ENCODE results near the gene CD109. TPM values are rescaled to one million over a fixed set of nuclear protein-coding genes. Genes with fewer than 3 reads are reported as not detected.

CD109 gene
- total RNA-seq, result 10 to 100 TPM; 12.2 to 12.4 TPM

DNA sequence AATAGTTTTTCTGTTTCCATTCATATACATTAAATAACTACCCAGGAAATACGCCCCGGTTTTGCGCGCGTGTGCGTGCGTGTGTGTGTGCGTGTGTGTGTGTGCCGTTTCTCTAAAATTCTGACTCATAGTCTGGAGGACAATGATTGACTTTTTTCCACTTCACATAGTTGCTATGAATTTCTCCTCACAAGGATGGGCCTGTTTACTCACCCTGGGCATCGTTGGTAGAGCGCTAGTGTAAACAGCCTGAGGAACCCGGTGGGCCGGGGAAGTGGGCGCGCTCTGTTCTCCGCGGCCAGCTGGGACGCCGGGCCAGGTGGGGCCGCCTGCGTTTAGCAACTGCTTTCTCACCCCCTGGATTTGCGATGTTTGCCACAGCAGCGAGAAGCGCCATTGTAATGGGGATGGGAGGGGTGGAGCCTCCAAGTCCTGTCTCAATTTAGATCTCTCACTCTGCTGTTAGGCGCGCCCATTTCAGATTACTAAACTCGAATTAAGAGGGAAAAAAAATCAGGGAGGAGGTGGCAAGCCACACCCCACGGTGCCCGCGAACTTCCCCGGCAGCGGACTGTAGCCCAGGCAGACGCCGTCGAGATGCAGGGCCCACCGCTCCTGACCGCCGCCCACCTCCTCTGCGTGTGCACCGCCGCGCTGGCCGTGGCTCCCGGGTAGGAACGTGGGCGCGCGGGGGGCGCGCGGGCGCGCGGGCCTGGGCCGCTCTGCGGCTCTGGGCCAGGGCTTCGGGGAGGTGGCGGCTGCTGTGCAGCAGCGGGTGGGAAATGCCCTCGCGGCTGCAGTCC lies at the start of gene CD109:
Gene CD109, plus strand, starts transcription at position 585 of the 803 bp plus-strand sequence. Its CDS starts 13 bp downstream, at position 598.
- DNase-seq, result peak; percentile 80
- peaks cover 4% of the 10 kb centered on the region for H3K9me3 Mint-ChIP-seq
- H3K27me3 Mint-ChIP-seq, result peaks cover 41% of the 10 kb centered on the region
- H3K36me3 Mint-ChIP-seq, result peaks cover 26% of the 10 kb centered on the region
- peak within 1 kb of the TSS; percentile 84 for H3K4me3 Mint-ChIP-seq
- H3K27ac Mint-ChIP-seq, result peak within 1 kb of the TSS; percentile 91
- peaks cover 35% of the 10 kb centered on the region for H3K4me1 Mint-ChIP-seq

DNA sequence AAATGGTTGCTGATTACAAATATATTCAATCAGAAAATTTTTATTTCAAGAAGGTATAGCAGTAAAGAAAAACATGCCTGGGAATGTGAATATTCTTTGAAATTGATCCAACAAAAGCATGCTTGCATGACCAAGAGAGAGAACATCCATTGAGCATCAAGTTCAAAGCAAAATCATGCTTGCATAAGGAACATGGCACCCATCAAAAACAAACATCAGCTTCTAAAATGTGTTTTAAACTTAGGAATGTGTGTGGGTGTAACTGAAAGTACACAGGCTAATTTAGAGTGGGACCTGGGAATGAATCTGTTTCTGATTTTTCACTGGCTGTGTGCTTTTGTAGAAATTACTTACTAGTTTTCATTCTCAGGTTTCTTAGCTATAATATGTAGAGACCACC lies 47.8 kb upstream of the CD109 start:
- Mint-ChIP-seq H3K4me3 (no peak overlapping the region), H3K36me3 (peaks cover 3% of the 10 kb centered on the region), H3K4me1 (peaks cover 18% of the 10 kb centered on the region), H3K9me3 (no peaks in the 10 kb centered on the region), H3K27me3 (no peaks in the 10 kb centered on the region), H3K27ac (no peak overlapping the region)
- no peak for DNase-seq

DNA sequence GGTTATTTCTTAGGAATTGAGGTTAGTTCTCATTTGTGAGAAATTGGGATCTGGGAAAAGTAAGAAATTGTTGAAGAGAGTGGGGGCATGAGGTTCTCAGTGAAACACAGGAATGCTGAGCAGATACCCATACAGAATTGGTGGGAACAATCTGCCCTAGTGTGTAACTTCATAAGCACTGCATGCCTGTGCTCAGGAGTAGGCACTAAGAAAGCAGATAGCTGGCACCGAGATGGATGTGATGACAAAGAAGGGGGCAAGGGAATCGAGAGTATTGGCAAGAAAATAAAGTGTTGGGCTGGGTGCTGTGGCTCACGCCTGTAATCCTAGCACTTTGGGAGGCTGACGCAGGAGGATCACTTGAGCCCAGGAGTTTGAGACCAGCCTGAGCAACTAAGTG lies 46.2 kb upstream of the CD109 start:
- peaks cover 3% of the 10 kb centered on the region for H3K36me3 Mint-ChIP-seq
- no peak for DNase-seq
- H3K4me3 Mint-ChIP-seq, result no peak overlapping the region
- no peaks in the 10 kb centered on the region for H3K9me3 Mint-ChIP-seq
- peaks cover 17% of the 10 kb centered on the region for H3K4me1 Mint-ChIP-seq
- no peak overlapping the region for H3K27ac Mint-ChIP-seq
- no peaks in the 10 kb centered on the region for H3K27me3 Mint-ChIP-seq

DNA sequence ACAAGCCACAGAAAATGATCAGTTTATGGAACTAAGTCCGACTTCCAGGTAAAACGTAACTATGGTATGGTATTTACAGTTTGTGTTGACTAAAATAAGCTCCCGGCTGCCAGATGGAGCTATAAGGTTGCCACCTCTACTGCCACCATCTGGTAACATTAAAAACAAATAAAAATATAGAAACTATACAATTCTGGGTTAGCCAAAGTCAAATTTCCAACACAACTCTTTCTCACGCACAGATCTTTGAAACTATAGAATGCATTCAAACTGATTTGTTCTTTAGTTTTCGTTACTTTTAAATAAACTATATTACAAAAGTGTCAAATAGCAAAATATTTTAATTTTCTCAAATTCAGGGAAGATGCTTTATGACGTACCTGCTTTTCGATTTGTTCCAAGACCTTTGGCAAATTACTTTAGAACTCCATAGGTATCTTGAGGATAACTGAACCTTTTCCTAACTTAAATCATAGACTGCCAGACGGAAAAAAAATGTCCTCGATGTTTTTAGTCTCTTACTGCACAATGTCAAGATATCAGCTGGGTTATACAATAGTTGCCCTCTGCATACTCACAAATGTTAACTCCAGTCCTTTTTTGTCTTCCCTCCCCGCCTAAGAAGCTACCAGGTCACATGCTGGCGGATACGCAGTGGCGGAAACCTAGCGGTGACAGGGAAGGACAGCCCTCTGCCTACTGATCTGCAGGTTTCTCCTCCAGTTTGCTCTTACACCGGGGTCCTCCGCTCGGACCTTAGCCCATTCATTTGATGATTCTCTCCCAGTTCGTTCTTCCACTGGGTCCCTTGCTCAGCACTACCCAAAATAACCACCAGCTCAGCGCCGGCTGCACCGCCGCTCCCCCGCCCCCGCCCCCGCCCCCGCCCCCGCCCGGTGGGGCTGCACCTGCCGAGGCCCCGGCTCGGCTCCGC lies 43.1 kb upstream of the CD109 start:
- Mint-ChIP-seq H3K36me3 (peaks cover 8% of the 10 kb centered on the region), H3K27me3 (no peaks in the 10 kb centered on the region), H3K27ac (peak overlapping the region; percentile 91), H3K4me1 (peaks cover 24% of the 10 kb centered on the region), H3K9me3 (no peaks in the 10 kb centered on the region), H3K4me3 (peak overlapping the region; percentile 97)
- DNase-seq, result peak; percentile 67

DNA sequence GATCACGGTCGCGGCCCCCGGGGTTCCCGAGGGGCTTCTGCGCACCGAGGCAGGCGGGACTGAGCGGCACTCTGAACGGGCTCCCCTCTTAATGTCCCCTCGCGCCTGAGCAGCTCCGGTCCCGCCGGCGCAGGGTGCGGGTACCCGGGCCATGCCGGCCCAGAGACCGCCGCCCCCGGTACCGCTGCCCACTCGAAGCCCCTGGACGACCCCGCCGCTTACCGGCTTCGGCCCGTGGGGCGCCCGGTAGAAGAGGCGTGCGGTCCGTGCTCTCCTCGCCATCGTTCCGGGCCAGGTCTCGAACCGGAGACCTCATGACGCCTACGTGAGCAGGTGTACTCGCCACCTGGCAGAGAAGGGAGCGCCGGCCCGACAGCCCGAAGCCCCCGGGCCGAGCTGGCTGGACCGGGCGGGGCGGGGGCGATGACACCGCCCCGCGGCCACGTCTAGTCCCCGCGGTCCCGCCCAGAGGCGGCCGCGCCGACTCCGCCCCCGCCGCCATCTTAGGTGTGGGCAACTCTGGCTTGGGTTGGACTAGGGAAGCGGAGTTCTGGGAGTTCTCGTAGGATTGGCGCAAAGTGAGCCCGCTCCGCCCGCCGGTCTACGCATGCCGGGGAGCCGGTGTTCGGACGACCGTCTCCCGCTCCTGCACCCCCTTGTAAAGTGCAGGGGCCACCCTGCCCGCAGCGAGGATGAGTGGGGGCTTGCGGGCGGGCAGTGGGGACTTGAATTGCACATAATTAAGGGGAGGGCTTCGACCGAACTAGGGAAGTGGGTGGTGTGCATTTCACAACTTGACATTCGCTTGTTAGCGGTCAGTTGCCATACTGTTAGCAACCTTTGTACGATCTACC lies 42.2 kb upstream of the CD109 start, which contains the start of gene SLC17A5:
Gene SLC17A5, minus strand, starts transcription at position 422 of the 854 bp plus-strand sequence. Its CDS starts 106 bp downstream, at position 316.
- H3K27ac Mint-ChIP-seq, result peak within 1 kb of the TSS; percentile 95
- peaks cover 8% of the 10 kb centered on the region for H3K36me3 Mint-ChIP-seq
- H3K27me3 Mint-ChIP-seq, result no peaks in the 10 kb centered on the region
- peak within 1 kb of the TSS; percentile 97 for H3K4me3 Mint-ChIP-seq
- no peaks in the 10 kb centered on the region for H3K9me3 Mint-ChIP-seq
- peak; percentile 88 for DNase-seq
- peaks cover 24% of the 10 kb centered on the region for H3K4me1 Mint-ChIP-seq

DNA sequence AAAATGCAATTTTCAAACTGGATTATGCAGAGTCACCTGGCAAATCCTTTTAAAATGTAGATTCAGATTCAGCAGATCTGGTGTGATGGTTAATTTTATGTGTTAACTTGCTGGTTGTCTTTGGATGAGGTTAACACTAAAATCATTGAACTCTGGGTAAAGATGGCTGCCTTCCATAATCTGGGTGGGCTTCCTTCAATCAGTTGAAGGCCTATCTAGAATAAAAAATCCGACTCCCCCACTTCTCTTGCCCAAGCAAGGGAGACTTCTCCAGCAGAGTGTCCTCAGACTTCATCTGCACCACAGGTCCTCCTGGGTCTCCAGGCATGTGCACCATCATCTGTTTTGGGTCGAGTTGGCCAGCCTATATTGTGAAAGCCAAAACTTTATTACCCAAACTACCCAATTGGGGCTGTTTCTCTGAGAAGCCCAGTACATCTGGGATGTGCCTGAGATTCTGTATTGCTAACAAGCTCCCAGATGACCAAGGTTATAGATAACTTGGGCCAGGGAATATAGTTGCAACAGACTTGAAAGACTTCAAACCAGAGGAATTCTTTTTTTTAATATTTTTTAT lies 40.6 kb upstream of the CD109 start:
- Mint-ChIP-seq H3K9me3 (no peaks in the 10 kb centered on the region), H3K27ac (peak overlapping the region; percentile 12), H3K4me3 (peak overlapping the region; percentile 97), H3K4me1 (peaks cover 24% of the 10 kb centered on the region), H3K36me3 (peaks cover 5% of the 10 kb centered on the region), H3K27me3 (no peaks in the 10 kb centered on the region)
- DNase-seq, result no peak

DNA sequence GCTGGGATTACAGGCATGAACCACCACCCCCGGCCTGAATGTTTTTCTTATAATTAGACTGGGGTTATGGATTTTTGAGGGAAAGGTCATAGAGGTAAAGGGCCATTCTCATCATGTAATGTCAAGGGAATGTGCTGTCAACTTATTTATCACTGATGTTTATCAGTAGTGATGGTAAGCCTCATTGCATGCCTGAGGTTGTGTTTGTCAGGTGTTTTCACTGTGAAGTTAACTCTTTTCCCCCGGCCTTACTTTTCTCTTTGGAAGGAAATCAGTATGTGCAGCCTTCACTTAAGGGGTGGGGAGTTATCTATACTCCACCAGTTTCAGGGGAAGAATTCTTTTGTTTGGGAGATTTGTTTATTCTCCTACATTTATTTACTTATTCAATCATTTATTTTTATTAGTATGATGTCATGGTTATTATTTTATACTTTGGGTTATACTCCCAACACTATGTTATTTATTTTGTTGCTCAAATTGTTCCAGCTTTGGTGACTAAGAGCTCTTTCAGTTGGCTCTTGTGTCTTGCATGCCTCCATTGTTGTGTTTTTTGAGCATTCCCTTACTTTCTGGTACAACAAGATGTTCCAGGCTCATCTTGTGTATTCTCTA lies 39.4 kb upstream of the CD109 start:
- Mint-ChIP-seq H3K4me3 (no peak overlapping the region), H3K9me3 (no peaks in the 10 kb centered on the region), H3K27me3 (no peaks in the 10 kb centered on the region), H3K27ac (peak overlapping the region; percentile 25), H3K4me1 (peaks cover 24% of the 10 kb centered on the region), H3K36me3 (peaks cover 5% of the 10 kb centered on the region)
- DNase-seq, result no peak

DNA sequence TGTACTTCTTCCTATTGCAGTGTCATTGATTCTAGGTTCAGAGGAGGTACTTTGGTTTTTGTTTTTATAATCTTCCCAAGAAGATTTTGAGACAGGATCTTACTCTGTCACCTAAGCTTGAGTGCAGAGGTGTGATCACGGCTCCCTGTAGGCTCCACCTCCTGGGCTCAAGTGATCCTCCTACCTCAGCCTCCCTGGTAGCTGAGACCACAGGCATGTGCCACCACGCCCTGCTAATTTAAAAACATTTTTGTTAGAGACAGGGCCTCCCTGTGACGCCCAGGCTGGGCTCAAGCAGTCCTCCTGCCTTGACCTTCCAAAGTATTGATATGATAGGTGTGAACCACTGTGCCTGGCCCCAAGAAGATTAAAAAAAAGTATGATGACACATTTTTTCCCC lies 38.8 kb upstream of the CD109 start:
- no peaks in the 10 kb centered on the region for H3K9me3 Mint-ChIP-seq
- peaks cover 20% of the 10 kb centered on the region for H3K4me1 Mint-ChIP-seq
- H3K36me3 Mint-ChIP-seq, result peaks cover 5% of the 10 kb centered on the region
- no peak overlapping the region for H3K4me3 Mint-ChIP-seq
- no peaks in the 10 kb centered on the region for H3K27me3 Mint-ChIP-seq
- DNase-seq, result peak; percentile 20
- peak overlapping the region; percentile 25 for H3K27ac Mint-ChIP-seq

DNA sequence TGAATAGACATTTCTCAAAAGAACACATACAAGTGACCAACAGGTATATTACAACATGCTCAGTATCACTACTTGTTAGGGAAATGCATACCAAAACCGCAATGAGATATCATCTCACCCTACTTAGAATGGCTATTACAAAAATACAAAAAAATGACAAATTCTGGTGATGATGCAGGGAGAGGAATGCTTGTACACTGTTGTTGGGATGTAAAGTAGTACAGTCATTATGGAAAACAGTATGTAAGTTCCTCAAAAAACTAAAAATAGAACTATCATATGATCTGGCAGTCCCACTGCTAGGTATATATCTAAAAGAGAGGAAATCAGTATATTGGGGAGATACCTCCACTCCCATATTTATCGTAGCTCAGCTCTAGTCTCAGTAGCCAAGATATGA lies 31.3 kb upstream of the CD109 start:
- peaks cover 12% of the 10 kb centered on the region for H3K4me1 Mint-ChIP-seq
- no peak overlapping the region for H3K27ac Mint-ChIP-seq
- DNase-seq, result no peak
- H3K36me3 Mint-ChIP-seq, result no peaks in the 10 kb centered on the region
- H3K4me3 Mint-ChIP-seq, result no peak overlapping the region
- peaks cover 12% of the 10 kb centered on the region for H3K27me3 Mint-ChIP-seq
- H3K9me3 Mint-ChIP-seq, result no peaks in the 10 kb centered on the region

DNA sequence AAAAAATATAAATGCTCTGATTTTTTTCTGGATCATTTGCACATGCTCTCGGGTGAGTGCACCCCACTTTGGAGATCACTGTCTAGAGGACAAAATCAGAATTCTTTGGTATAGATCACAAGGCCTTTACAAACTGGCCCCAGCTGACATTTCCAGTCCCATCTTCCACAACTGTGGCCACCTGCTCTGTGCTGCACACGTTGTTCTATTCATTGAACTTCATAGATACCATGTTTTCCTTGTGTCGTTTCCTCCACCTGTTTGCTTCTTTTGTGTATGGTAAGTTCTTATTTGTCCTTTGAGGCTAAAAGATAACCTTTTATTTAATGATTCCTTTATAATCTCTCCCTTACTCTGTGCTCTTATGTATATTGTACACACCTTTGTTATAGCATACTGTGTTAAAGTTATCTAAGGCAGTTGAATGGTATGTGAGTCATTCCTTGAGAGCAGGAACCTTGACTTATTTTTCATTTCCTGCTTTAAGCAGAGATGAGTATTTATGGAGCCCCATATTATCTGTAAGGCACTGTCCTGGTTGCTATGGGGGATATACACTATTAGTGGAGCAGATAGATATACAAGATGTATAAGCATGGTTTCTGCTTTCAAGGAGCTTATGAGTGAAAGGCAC lies 30.2 kb upstream of the CD109 start:
- Mint-ChIP-seq H3K27me3 (peaks cover 16% of the 10 kb centered on the region), H3K36me3 (no peaks in the 10 kb centered on the region), H3K9me3 (no peaks in the 10 kb centered on the region), H3K4me3 (no peak overlapping the region), H3K27ac (no peak overlapping the region), H3K4me1 (peaks cover 12% of the 10 kb centered on the region)
- no peak for DNase-seq

DNA sequence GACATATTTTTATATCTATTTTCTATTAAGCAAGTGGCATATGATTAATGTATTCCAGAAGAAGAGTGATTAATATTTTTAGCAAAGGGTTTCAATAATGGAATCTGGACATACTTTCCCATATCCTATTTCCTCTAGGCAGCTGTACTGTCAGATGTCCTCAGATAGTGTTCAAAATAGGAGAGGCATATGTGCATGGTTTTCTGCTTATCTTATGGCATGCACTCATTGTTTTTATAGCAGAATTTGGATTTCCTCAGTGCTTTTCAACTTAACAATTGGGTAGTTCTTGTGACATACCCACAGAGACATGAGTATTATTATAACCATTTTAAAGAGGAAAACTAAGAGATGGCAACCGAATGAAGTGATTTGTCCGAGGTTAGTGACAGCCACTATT lies 29.6 kb upstream of the CD109 start:
- Mint-ChIP-seq H3K4me3 (no peak overlapping the region), H3K27ac (no peak overlapping the region), H3K9me3 (no peaks in the 10 kb centered on the region), H3K36me3 (no peaks in the 10 kb centered on the region), H3K4me1 (peaks cover 12% of the 10 kb centered on the region), H3K27me3 (peaks cover 21% of the 10 kb centered on the region)
- DNase-seq, result no peak

DNA sequence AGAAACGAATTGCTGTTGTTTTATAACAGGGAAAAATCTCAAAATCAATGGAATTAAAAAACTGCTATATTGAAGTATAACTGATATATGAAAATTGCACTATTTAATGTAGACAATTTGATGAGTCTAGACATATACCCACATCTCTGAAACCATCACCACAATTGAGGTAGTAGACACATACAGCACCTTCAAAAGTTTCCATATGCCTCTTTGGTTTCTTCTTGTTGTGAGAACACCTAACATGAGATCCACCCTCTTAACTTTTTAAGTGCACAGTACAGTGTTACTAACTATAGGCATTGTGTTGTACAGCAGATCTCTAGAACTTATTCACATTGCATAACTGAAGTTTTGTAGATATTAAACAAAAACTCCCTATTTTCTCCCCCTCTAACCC lies 28.2 kb upstream of the CD109 start:
- no peak overlapping the region for H3K27ac Mint-ChIP-seq
- H3K4me1 Mint-ChIP-seq, result peaks cover 12% of the 10 kb centered on the region
- H3K4me3 Mint-ChIP-seq, result no peak overlapping the region
- H3K36me3 Mint-ChIP-seq, result no peaks in the 10 kb centered on the region
- no peaks in the 10 kb centered on the region for H3K9me3 Mint-ChIP-seq
- H3K27me3 Mint-ChIP-seq, result peaks cover 30% of the 10 kb centered on the region
- no peak for DNase-seq

DNA sequence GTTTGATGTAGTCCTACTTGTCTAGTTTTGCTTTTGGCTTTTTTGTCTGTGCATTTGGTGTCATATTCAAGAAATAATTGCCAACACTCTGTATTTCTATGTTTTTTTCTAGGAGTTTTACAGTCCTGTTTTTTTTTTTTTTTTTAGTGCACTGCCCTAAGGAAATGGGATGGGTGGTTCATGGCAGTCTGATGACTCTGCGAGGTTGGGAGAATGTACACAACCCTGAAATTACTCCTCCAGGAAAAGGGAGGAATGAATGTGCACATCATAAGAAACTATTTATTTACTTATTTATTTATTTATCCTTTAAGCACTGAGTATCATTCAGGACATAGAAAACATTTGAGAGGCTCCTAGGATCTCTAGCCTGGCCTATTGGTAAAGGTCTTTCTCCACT lies 27.0 kb upstream of the CD109 start:
- no peak overlapping the region for H3K27ac Mint-ChIP-seq
- H3K9me3 Mint-ChIP-seq, result no peaks in the 10 kb centered on the region
- no peak for DNase-seq
- no peaks in the 10 kb centered on the region for H3K36me3 Mint-ChIP-seq
- no peak overlapping the region for H3K4me3 Mint-ChIP-seq
- peaks cover 30% of the 10 kb centered on the region for H3K27me3 Mint-ChIP-seq
- peaks cover 12% of the 10 kb centered on the region for H3K4me1 Mint-ChIP-seq
